ENCODE results near the gene MRPL9.
A peak's percentile ranks its signal among the peaks of the same experiment; 100 is the strongest.

MRPL9 gene

GRCh38 chr1:151729157-151729965 is 33.9 kb downstream of the MRPL9 start:
- no peak for DNase-seq

DNA sequence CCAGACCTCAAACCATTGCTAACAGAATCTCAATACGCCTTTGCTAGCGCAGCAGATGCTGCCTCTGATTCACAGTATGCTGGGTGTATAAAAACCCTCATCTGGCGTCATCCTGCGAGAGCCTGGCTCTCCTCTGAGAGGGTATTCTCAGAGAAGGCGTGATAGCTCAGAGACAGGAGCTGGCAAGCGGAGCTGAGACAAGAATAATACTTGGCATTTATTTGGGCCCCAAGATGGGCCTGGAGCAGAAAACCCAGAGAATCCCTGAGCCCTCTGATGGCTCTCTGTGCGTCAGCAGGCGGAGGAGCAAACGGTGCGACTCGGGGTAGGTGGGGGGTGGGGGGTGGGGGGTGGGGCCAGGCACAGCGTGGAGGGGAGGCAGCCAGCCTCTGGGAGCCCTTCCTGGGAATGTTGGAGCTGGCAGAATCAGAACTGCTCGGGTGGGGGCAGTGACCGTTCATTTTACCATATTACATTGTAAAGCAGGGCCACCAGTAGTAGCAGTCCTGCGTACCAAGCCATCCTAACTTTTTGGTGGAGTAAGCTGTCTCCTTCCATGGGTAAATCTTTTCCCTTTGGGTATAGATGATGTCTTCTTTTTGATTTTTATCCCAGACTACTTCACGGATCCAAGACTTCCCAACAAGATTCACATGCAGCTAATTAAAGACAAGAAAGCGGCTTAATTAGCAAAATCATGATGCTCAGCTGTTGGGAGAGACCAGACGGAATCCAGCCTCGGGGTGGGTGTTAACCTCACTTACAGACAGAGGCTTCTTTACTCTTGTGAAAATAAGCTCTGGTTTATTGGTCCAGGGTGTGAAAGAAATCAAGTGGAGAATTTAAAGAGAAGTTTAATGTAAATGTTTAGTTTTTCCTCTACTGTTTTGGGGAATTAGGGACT is 34.9 kb downstream of the MRPL9 start:
- DNase-seq = no peak

- no peak for DNase-seq
Measured at GRCh38 chr1:151723726-151724370, 39.4 kb downstream of the MRPL9 start.

- no peak for DNase-seq
Measured at GRCh38 chr1:151721788-151722510, 41.3 kb downstream of the MRPL9 start.

DNA sequence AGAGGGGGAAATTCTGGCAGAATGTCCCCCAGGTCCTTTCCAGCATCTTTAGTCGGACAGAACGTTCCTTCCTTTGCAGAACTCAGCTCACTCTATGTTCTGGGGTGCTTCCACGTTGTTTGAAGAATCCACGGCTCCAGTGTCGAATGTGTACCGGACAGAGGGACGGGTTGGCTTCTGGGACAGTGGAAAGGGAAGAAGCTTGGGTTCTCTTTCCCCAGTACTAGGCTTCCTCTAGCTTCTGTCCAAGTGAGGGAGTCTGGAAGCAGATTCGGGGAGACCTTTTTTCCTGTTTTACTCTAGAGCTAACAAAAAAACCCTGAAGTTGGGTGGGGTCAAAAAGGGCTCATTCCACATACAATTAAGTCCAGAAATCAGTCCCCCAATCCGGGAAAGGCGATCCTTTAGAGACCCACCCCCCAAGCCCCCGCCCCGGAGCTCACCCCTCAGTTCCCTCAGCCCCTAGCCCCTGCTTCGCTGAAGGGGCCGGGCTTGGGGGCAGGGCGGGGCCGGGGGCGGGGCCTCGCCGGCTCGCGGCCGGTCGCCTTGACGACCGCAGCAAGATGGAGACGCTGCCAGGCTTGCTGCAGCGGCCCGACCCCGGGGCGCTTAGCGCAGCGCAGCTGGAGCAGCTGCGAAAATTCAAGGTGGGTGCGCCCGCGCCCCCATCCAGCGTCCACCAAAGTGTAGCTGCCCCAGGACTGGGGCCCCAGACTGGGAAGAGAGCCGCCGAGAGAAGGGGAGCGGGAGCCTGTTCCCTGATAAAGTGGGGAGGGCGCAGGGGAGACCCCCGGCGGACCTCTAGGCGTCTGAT is 42.1 kb downstream of the MRPL9 start, which contains the start of gene RIIAD1:
RIIAD1 (plus strand) TSS at position 549 of the 814 bp plus-strand sequence; CDS start at position 564, 15 bp downstream.
- DNase-seq = peak; percentile 43

DNA sequence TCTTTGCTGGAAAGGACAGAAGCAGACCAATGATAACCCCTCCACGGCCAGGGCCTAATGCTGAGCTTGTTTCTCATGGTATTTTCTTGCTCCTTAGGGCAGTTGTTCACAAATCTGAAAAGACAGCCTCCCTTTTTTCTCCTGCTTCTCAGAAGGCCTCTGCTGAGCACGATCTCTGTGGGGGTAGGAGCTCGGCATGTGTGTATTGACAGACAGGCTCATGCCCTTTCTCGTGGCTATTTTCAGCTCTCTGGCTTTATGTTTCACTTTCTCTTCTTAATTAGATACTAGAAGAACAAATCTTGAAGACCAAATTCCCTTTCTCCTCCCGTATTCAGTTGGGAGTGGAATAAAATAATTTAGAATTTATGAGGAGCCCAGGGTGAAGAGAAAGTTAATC is 42.7 kb downstream of the MRPL9 start:
- no peak for DNase-seq

GRCh38 chr1:151720125-151720524 is 43.2 kb downstream of the MRPL9 start:
- no peak for DNase-seq

GRCh38 chr1:151718666-151719065 is 44.6 kb downstream of the MRPL9 start:
- no peak for DNase-seq

- no peak for DNase-seq
Measured at GRCh38 chr1:151718011-151718431, 45.3 kb downstream of the MRPL9 start.

DNA sequence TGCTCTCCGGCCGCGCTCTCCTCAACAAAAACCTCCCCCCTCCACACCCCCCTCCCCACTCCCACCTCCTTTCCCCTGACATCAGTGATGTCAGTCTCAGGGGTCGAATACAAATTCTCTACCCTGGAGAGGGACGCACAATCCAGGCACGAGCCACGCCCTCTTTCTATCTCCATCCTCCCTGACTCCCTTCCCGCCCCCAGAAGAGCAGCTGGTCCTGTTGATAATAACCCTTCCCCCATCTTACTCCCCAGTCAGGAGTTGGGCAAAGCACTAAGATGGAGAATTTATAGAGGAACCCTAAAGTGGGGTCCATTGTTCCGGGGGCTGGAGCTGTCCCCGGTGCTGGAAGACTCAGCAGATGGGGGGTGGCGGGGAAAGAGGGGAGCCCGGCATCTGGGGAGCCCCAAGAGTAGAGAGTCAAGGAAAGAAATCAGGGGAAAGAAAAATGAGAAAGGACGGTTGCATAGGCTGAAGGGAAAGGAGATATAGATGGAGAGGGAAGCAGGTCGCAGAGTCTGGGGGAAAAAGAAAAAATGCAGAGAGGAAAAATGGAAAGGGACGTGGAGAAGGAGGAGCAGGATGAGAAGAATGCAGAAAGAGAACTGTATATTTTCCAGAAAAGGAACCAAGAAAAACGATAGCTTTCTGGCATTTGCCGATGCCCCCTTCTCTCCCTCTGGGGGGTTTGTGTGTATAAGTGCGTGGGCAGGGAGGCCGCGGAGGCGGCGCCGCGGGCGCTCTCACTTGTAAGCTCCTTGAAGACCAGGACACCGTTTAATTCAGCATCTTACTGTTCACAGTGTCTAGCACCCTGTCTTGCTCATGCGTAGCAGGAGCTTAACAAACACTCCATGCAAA is 46.3 kb downstream of the MRPL9 start, which contains the start of gene CELF3:
CELF3 (minus strand) TSS at position 33 of the 861 bp plus-strand sequence. CDS start 783 bp downstream, outside the sequence.
- no peak for DNase-seq

DNA sequence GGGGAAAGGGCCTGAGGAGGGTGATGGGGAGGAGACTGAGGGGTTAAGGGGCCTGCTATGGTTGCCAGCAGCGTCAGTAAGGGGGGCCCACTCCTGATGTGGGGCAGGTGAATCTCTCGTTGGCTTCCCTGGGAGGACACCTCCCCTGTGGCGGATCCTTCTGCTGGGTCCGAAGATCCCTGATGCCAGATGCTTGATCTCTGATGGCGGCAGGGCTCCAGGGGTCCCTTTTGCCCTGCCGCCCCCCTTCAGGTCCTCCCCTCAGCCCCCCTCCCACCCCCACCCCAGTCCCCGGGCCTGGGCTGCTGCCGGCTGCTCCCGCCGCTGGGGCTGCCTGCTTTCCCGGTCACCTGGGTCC is 46.9 kb downstream of the MRPL9 start:
- no peak for DNase-seq

DNA sequence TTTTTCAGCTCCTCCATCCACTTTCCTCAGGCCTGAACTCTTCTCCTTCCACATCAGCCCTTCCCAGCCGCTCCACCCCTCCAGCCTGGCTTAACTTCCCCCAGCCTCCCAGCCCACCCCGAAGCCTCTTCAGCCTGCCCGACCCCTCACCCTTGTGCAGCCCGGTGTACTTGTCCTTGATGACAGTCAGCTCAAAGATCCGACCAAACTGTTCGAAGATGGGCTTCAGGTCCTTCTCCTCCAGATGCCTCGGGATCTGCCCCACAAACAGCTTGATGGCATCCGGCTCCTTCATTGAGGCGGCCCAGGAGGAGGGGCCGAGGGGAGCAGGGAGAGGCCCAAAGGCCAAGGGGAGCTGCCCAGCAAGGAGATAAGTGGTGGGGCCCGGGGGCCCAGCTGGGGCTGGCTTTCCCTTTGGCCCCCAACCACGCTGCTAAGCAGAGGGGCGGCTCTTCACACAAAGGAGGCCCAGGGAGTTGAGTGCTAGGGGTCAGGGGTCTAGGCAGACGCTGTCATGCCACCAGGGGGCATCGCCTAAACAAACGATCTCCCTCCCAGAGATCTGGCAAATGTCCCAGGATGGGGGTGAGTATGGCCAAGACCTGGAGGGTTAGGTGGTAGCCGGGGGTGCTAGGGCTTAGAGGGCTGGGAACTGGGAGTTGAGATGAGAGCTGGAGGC is 47.4 kb downstream of the MRPL9 start:
- DNase-seq = no peak

GRCh38 chr1:151714820-151715725 is 48.2 kb downstream of the MRPL9 start:
- DNase-seq = no peak

- DNase-seq = no peak
Measured at GRCh38 chr1:151713874-151714273, 49.4 kb downstream of the MRPL9 start.

GRCh38 chr1:151713044-151713443 is 50.3 kb downstream of the MRPL9 start:
- no peak for DNase-seq

DNA sequence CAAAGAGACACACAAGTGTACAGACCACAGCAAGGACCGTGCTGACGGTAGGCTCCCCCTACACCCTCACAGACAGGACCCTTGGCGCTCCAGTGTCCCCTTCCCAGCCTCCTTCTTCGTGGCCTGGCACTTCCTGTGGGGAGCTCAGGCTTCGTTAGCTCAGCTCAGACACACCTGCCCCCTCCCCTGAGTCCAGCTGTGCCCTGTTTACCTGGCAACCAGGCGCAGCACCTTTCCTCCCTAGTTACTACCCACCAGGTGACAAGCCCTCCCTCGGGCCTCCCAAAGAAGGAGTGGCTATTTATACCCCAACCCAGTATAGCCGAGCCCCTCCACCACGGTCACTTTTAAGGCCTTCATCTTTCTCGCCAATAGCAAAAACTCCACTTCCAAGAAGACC is 51.3 kb downstream of the MRPL9 start:
- DNase-seq = no peak

GRCh38 chr1:151711044-151711800 is 52.1 kb downstream of the MRPL9 start:
- no peak for DNase-seq
